GM06990 (cell line): ENCODE data around the gene KCNC1.

Source experiments
- DNase-seq: peaks from one replicate; pipeline ENCODE4 v3.0.0-alpha.2; 2011; ENCODE audit not compliant: insufficient read length; ENCODE audit errors: extremely low read depth
- H3K27me3 ChIP-seq: replicated peaks from 2 replicates; pipeline ENCODE4 v1.6.0; 2011; ENCODE audit warnings: low read length; ENCODE audit not compliant: control insufficient read depth, insufficient read depth
- H3K36me3 ChIP-seq: 2 replicates; pipeline ENCODE4 v1.5.1; 2011; ENCODE audit warnings: low read length; ENCODE audit not compliant: control insufficient read depth, insufficient read depth
- H3K4me3 ChIP-seq: replicated peaks from 2 replicates; pipeline ENCODE4 v1.5.1; 2011; ENCODE audit warnings: low read depth, mild to moderate bottlenecking, control low read depth, low read length
- TF ChIP-seq, protein P1 (sequence below): IDR thresholded peaks from 2 replicates; pipeline ENCODE4 v1.5.1; 2011; ENCODE audit warnings: low read length, control low read depth, mild to moderate bottlenecking, inconsistent platforms; ENCODE audit not compliant: insufficient read depth, poor library complexity, severe bottlenecking

Gene KCNC1

DNA sequence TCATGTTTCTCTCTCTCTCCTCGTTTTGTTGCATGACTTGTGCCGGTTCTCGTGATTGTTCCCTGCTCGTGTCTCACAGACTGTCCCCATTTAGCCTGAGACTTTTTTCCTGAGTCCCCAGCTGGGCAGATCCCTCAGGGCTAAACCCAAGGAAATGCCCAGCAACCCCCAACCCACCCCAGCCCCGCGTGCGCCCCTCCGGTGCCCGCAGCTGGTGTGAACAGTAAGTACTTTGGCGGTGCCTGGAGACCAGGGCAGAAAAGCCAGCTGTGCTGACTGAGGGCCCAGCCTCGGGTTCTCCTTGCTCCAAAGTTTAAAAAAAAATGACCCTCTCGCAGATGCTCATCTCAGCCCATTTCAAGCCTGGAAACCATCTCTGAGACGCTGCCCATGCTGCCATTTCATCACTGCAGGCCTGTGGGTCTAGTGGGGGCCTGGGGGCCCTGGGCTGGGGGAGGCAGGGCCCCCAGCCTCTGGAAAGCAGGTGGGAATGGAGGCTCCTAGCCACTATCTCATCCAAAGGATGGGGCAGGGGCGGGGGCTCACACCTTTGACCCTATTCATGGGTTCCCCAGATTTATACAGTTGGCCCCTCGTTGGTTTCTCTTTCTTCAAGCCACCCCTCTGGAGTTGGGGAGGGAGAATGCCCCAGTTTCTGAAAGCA, 41.8 kb downstream of the KCNC1 start:
- no peak overlapping the region for H3K4me3 ChIP-seq
- no peaks in the 10 kb centered on the region for H3K36me3 ChIP-seq
- no peak for DNase-seq
- TF ChIP-seq, protein P1, sequence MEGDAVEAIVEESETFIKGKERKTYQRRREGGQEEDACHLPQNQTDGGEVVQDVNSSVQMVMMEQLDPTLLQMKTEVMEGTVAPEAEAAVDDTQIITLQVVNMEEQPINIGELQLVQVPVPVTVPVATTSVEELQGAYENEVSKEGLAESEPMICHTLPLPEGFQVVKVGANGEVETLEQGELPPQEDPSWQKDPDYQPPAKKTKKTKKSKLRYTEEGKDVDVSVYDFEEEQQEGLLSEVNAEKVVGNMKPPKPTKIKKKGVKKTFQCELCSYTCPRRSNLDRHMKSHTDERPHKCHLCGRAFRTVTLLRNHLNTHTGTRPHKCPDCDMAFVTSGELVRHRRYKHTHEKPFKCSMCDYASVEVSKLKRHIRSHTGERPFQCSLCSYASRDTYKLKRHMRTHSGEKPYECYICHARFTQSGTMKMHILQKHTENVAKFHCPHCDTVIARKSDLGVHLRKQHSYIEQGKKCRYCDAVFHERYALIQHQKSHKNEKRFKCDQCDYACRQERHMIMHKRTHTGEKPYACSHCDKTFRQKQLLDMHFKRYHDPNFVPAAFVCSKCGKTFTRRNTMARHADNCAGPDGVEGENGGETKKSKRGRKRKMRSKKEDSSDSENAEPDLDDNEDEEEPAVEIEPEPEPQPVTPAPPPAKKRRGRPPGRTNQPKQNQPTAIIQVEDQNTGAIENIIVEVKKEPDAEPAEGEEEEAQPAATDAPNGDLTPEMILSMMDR, result no peak
- no peaks in the 10 kb centered on the region for H3K27me3 ChIP-seq

DNA sequence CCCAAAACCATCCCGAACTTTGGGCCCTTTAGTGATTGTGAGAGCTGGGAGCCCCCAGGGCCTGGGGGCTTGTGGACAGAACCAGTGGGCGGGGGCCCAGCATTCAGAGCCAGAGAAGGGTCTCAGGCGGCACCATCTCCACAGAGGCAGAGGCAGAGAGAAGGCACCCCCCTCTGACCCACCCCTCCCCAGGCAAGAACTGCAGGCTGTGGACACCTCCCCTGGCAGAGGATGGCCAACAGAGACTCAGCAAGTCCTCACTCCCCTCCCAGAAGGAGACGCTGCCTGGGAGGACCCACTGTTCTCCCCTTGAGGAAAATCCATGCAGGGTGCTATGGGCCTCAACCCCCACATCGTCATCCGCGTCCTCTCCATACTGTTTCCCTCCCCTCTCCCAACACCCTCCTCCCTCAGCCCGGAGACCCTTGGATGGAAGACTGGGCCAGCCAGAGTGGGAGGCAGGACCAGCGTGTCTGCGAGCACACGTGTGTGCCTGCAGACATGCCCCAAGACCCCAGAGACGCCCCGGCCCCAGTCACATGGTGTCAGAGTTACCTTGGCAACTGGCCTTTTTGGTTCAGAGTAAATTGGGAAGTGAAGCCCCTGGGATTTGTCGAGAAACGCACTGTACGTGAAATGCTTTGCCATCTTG, 42.6 kb downstream of the KCNC1 start:
- H3K4me3 ChIP-seq, result no peak overlapping the region
- no peaks in the 10 kb centered on the region for H3K27me3 ChIP-seq
- TF ChIP-seq, protein P1, result no peak
- no peak for DNase-seq
- no peaks in the 10 kb centered on the region for H3K36me3 ChIP-seq

DNA sequence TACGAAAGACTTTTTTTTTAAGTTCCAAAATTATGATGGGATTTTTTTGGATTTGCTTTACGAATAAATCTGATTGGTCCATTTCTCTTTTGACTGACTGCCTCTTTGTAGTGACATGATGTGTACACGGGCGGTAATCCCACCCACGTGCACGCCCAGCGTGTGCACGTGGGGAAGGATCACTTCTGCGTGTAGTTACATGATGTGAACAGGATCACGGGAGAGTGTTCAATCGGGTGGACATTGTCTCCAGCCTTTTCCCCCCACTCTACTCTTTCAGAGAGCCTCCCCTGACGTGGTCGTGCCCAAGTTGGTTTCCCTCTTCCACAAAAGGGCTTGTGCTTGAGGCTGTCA, 43.1 kb downstream of the KCNC1 start:
- H3K36me3 ChIP-seq, result no peaks in the 10 kb centered on the region
- H3K4me3 ChIP-seq, result no peak overlapping the region
- TF ChIP-seq, protein P1, result no peak
- no peak for DNase-seq
- no peaks in the 10 kb centered on the region for H3K27me3 ChIP-seq

DNA sequence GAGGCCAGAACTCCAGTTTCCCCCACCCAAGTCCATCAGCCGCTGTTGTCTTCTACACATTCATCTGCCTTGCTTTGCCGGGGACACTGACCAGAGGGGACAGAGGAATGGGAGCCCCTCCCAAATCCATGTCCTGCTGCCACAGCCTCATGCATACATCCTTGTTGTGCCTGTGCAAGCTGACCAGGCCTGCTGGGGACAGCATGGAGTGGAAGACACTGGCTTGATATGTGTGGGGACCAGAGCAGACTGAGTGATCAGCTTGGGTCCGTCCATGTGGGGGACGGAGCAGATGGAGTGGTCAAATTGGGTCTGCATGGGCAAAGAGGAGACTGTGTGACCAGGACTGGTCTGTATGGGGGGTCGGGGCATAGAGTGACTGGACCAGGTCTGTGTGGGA, 43.8 kb downstream of the KCNC1 start:
- DNase-seq, result no peak
- TF ChIP-seq, protein P1, result no peak
- Histone ChIP-seq H3K36me3 (no peaks in the 10 kb centered on the region), H3K4me3 (no peak overlapping the region), H3K27me3 (no peaks in the 10 kb centered on the region)

DNA sequence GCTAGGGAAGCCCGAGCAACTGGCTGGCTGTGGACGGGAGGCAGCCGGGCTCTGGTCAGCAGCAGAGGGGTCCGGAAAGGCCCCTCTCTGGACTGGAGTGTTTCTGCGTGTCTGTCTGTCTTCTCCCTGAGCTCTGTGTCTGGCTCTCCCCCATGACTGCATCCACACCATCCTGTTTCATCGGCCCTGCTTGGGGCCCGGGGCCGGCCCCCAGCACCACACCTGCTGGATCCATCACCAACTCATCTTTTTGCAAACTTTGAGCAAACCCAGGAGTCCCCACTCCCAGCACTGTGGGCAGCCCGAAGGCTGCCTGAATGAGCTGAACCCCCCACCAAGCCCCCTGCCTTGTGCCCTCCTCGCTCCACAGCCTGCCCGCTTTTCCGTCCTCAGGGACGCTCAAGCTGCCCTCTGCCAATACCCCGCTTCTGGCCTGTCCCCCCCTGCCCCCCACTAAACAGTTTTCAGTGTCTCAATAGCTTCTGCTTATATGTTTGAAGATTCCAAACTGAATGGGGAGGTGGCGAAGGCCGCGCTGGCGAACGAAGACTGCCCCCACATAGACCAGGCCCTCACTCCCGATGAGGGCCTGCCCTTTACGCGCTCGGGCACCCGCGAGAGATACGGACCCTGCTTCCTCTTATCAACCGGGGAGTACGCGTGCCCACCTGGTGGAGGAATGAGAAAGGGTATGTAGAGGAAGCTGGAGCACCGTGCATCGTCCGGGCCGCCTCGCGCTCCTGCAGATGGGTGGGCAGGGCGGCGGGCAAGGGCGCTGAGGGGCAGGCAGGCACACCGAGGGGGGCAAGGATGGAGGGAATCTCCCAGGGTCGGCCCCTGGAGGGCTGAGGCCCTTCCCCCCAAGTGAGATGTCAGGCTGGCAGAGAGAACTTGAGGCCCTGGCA, 44.6 kb downstream of the KCNC1 start:
- TF ChIP-seq, protein P1, result no peak
- no peaks in the 10 kb centered on the region for H3K36me3 ChIP-seq
- no peaks in the 10 kb centered on the region for H3K27me3 ChIP-seq
- no peak overlapping the region for H3K4me3 ChIP-seq
- no peak for DNase-seq
